GM19099 (cell line): Measurements from ENCODE around the gene SLC37A3.

ENCODE experiments used
- POLR2A ChIP-seq: IDR thresholded peaks from 3 replicates; pipeline ENCODE4 v1.6.1; 2011; ENCODE audit warnings: low read depth; ENCODE audit not compliant: insufficient read length; ENCODE audit errors: extremely low read depth

SLC37A3 gene

DNA sequence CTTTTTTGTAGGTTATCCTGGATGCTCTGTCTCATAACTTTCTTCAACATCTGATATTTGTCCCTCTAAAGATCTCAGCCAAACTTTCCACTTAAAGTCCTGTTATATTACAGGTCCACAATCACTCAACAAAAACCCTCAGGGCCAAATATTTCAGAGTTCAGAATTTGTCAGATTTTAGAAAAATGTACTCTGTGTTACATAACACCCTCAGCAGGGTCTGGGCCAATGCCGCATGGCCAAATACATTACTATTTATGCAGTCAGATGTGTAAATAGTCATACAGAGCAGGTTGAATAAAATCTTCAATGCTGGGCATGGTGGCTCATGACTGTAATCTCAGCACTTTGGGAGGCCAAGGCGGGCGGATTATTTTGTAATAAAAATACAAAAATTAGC lies 17.0 kb upstream of the SLC37A3 start:
- TF ChIP-seq POLR2A = no peak

- TF ChIP-seq POLR2A = no peak
These were observed 6.3 kb upstream of the SLC37A3 start for GRCh38 chr7:140404565-140405065.

DNA sequence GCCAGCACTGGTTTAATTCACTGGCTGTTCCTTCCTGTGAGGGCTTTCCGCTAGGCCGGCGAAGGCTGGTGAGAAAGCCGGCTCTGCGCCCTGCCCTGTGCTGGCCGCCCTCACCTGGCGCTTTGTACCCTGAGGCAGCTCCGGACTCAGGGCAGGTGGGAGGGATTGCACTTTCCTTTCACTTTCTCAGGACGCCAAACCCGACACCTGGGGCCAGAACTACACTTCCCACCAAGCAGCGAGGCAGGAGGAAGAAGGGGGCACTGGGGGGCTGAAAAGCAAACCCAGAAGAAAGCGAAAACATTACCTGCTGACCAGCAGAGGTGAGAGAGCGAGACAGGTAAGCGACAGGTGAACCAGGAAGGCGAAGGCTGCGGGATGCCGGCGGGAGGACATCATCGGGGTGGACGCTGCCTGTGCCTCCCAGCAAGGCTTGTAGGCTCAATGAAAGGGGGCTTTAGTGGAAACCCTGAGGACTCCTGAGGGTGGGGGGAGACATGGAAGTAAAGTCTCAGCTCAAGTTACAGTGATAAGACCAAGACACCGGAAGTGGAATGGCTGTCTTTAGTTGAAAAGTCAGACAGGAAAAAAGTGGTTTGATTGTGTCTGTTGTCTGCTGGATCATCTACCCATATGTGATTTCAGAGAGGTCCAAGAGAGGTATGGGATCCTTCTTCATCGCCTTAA lies 5.7 kb upstream of the SLC37A3 start, which contains the start of gene RAB19:
TSS of gene RAB19 (plus strand) at position 181 of the 687 bp plus-strand sequence. CDS start 3,589 bp downstream, outside the sequence.
- TF ChIP-seq POLR2A = no peak

- no peak for TF ChIP-seq POLR2A
These were observed 4.0 kb upstream of the SLC37A3 start for GRCh38 chr7:140402178-140402835.

- TF ChIP-seq POLR2A = no peak
These were observed 2.1 kb upstream of the SLC37A3 start for GRCh38 chr7:140400381-140400780.

DNA sequence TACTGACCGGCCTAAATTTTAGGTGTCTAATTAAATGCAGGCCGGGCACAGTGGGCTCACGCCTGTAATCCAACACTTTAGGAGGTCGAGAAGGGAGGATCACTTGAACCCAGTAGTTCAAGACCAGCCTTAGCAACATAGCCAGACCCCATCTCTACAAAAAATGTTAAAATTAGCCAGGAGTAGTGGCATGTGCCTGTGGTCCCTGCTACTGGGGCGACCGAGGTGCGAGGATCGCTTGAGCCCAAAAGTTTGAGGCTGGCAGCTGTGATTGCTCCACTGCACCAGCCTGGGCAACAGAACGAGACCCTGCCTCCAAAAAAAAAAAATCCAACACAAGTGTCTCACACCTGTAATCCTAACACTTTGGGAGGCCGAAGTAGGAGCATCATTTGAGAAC lies 491 bp upstream of the SLC37A3 start:
- TF ChIP-seq POLR2A = no peak

- TF ChIP-seq POLR2A = no peak
These were observed 4.5 kb downstream of the SLC37A3 start for GRCh38 chr7:140393756-140394306.

DNA sequence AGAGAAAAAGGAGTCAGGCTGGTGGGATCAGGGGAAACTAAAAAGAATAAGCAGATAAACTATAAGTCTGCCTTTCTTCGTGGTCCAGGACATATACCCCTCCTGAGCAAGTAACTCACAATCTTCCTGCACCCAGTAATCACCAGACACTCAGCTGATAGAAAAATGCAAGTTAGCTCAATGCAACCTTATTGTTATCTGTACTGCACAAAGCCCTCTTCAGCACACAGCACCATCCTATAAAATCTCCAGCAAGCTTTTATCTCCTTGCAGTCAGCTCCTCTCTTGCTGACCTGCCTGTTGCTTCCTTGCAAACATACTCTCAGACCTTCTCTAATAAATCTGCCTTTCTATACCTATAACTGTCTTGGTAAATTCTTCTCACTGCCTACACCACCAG lies 6.7 kb downstream of the SLC37A3 start:
- TF ChIP-seq POLR2A = no peak

GRCh38 chr7:140390466-140391190 lies 7.7 kb downstream of the SLC37A3 start:
- no peak for TF ChIP-seq POLR2A

- no peak for TF ChIP-seq POLR2A
These were observed 8.3 kb downstream of the SLC37A3 start for GRCh38 chr7:140390034-140390433.

GRCh38 chr7:140389445-140389844 lies 8.9 kb downstream of the SLC37A3 start:
- no peak for TF ChIP-seq POLR2A

DNA sequence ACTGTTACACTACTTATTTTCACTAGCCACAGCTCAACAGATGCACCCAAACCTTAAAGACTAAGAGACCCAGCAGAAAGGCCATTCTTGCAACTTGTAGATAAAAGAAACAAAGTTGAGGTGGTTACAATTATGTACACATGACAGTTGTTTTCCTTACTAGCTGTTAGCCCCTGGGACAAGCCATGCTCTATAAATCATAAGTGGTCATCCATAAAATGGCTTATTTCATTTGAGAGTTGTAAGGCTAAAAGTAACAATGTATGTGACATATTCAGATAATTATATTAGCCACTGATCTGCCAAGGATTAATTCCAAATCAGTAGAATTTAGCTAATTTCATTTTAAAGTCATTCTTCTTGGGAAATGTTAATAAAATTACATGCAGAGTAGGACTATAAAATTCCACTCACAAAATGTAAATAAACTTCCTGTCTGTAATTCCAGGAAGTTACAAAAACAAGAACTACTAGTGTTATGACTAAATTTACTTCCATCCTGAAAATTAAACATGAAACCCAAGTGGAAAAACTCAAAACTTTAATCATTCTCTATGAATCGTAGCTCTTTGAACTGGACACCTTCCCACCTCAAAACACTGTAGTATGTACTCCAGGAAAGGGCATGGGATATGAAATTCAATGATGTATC lies 13.3 kb downstream of the SLC37A3 start:
- no peak for TF ChIP-seq POLR2A

DNA sequence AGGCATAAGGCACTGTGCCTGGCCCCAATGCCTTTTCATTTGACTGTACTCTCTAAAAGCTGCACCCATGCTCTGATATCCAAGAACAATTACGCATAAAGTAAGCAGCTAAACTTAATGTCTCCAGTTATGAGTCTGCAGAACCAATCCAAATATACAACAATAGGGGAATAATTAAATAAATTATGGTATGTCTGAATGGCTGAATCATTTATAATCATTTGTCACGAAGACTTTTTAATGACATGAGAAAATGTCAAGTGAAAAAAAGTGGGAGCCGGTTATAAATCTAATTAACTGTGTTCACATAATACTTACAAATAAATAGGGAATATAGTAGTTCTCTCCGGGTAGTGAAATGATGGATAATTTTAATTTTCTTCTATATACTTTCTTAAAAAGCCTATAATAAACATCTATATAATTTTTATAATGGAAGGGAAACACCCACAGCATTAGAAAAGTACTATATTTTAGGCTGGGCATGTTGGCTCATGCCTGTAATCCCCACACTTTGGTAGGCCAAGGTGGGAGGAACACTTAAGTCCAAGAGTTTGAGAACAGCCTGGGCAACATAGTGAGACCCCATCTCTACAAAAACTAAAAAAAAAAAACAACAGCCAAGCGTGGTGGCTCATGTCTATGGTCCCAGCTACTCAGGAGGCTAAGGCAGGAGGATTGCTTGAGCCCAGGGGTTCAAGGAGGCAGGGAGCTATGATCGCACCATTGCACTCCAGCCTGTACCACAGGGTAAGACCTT lies 14.2 kb downstream of the SLC37A3 start:
- no peak for TF ChIP-seq POLR2A
